Neural crest cell (in vitro differentiated cells): ENCODE results near the gene RECQL5. TPM values are rescaled to one million over a fixed set of nuclear protein-coding genes. Genes with fewer than 3 reads are reported as not detected.

Source experiments
- DNase-seq: peaks from one replicate; pipeline ENCODE4 v3.0.0; 2021; ENCODE audit warnings: low read depth, mixed read lengths, low spot score
- H3K27ac Mint-ChIP-seq: one replicate; pipeline ENCODE4 v1.8.0; 2021; ENCODE audit warnings: mild to moderate bottlenecking, mixed read lengths; ENCODE audit not compliant: unreplicated experiment
- H3K27me3 Mint-ChIP-seq: 2 replicates; pipeline ENCODE4 v1.8.0; 2021; ENCODE audit warnings: low read depth, mild to moderate bottlenecking, mixed read lengths
- H3K36me3 Mint-ChIP-seq: 2 replicates; pipeline ENCODE4 v1.8.0; 2021; ENCODE audit warnings: low read depth, mild to moderate bottlenecking, mixed read lengths
- H3K4me1 Mint-ChIP-seq: 2 replicates; pipeline ENCODE4 v1.8.0; 2021; ENCODE audit warnings: mixed read lengths
- H3K4me3 Mint-ChIP-seq: one replicate; pipeline ENCODE4 v1.8.0; 2021; ENCODE audit warnings: mild to moderate bottlenecking, mixed read lengths
- H3K9me3 Mint-ChIP-seq: 2 replicates; pipeline ENCODE4 v1.8.0; 2021; ENCODE audit warnings: mixed read lengths
- total RNA-seq: library from RNA; stranded (reverse); gene quantifications from 2 replicates; pipeline ENCODE4 v1.2.1, GENCODE V29; 2021
- TF ChIP-seq, protein P1 (sequence below): fragments of 200-600 bp; sonication (generic); conservative IDR thresholded peaks from 2 replicates; pipeline ENCODE4 v1.5.0; 2021; ENCODE audit warnings: antibody characterized with exemption, mild to moderate bottlenecking

The RECQL5 gene
- total RNA-seq, 1 donor from 2014 or later: 47.3 TPM

DNA sequence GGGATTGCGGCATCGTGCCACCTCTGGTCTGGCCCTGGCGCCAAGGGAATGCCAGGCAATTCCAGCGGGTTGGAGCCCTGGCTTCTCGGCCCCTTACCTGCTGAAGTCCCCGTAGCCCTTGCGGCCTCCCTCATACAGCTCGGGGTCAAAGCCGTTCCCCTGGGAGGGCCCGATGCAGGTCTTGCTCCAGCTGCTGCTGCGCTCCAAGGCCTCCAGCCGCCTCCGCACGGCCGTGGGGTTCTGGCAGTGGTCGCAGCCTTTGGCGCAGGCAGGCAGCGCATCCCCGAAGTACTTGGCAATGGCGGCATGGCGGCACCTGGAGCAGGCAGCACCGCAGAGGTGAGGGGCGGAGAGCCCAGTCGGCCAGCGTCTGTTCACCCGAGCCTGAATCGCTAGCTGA lies 35.6 kb downstream of the RECQL5 start:
- no peaks in the 10 kb centered on the region for H3K36me3 Mint-ChIP-seq
- DNase-seq: no peak
- H3K9me3 Mint-ChIP-seq: no peaks in the 10 kb centered on the region
- H3K4me1 Mint-ChIP-seq: peaks cover 26% of the 10 kb centered on the region
- no peak overlapping the region for H3K27ac Mint-ChIP-seq
- no peaks in the 10 kb centered on the region for H3K27me3 Mint-ChIP-seq
- no peak overlapping the region for H3K4me3 Mint-ChIP-seq
- TF ChIP-seq, protein P1, sequence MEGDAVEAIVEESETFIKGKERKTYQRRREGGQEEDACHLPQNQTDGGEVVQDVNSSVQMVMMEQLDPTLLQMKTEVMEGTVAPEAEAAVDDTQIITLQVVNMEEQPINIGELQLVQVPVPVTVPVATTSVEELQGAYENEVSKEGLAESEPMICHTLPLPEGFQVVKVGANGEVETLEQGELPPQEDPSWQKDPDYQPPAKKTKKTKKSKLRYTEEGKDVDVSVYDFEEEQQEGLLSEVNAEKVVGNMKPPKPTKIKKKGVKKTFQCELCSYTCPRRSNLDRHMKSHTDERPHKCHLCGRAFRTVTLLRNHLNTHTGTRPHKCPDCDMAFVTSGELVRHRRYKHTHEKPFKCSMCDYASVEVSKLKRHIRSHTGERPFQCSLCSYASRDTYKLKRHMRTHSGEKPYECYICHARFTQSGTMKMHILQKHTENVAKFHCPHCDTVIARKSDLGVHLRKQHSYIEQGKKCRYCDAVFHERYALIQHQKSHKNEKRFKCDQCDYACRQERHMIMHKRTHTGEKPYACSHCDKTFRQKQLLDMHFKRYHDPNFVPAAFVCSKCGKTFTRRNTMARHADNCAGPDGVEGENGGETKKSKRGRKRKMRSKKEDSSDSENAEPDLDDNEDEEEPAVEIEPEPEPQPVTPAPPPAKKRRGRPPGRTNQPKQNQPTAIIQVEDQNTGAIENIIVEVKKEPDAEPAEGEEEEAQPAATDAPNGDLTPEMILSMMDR: no peak

DNA sequence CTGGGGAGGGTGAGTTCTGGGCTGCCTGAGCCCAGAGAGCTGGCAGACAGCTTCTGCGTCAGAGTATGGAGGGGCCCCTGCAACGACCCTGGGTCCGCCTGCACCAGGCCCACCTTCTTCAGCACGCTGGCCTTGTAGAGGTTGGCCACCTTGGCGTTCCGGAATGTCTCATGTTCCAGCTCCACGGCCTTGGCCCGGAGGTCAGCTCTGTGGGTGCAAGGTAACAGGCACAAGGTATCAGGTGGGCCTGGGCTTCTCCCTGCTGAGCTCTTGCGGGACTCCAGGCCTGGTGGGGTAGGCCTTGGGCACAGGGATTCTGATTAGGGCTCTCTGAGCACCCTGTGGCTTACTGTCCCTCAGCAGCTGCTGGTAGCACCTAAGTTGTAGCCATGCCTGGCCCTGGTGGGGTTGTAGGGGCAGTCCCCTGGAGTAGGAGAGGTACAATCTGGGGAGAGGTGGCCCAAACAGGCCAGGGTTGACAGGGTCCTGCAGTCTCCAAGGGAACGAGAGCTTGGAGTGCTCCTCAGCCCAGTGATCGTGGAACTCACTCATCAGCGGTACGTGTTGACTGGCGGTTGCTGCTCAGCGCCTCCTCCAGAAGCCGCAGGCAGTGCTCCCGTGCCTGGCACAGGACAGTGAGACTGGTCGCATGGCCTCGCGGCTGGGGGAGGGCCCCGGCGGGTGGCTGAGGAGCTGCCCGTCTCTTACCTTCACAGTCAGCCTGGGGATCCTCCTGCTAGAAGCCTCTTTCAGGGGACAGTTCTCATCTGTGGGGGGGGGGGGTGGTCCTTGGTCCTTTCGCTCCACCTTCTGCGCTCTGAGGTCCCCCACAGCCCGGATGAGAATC lies 36.7 kb downstream of the RECQL5 start:
- H3K4me1 Mint-ChIP-seq: peaks cover 26% of the 10 kb centered on the region
- H3K36me3 Mint-ChIP-seq: no peaks in the 10 kb centered on the region
- H3K27me3 Mint-ChIP-seq: no peaks in the 10 kb centered on the region
- no peak overlapping the region for H3K4me3 Mint-ChIP-seq
- no peaks in the 10 kb centered on the region for H3K9me3 Mint-ChIP-seq
- no peak for DNase-seq
- TF ChIP-seq, protein P1: no peak
- H3K27ac Mint-ChIP-seq: no peak overlapping the region

DNA sequence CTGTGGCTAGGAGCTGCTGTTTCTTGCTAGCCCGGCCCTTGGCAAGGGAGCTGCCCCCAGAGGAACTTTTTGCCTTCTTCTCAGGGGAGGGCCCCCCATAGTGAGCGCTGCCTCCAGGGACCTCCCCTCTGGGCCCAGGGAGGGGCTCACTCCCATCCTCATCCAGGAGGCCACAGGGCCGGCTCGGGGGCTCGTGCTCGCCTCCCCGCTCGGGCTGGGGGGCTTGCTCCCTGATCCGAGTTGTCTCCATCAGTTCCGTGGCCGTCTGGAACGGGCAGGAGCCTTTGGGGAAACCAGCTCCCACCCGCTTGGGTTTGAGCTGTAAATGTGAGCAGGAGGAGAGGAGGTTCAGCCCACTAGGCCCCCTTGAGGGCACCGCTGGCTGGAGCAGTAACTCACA lies 37.8 kb downstream of the RECQL5 start:
- H3K27me3 Mint-ChIP-seq: no peaks in the 10 kb centered on the region
- H3K27ac Mint-ChIP-seq: no peak overlapping the region
- TF ChIP-seq, protein P1: no peak
- no peak for DNase-seq
- H3K4me3 Mint-ChIP-seq: no peak overlapping the region
- no peaks in the 10 kb centered on the region for H3K9me3 Mint-ChIP-seq
- no peaks in the 10 kb centered on the region for H3K36me3 Mint-ChIP-seq
- peaks cover 18% of the 10 kb centered on the region for H3K4me1 Mint-ChIP-seq

DNA sequence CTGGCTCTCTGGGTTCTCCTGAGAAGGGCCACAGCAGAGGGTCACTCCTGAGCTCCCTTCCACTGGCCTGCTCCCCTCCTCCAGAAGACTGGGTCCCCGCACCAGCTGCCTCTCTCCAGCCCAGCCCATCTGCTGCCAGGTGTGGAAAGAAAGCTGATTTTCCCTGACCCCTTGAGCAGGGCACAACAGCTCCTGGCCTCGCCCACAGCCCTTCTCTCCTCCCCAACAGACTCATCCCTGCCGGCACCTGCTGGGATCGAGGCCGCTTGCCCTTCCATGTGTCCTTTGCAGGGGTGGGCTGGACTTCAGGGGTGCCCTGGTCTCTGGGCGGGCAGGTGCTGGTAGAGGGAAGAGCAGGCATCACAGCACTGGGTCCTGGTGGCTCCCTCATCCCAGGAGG lies 38.5 kb downstream of the RECQL5 start:
- Mint-ChIP-seq H3K36me3 (no peaks in the 10 kb centered on the region), H3K9me3 (no peaks in the 10 kb centered on the region), H3K27me3 (no peaks in the 10 kb centered on the region), H3K4me1 (peaks cover 11% of the 10 kb centered on the region), H3K4me3 (no peak overlapping the region), H3K27ac (no peak overlapping the region)
- no peak for DNase-seq
- TF ChIP-seq, protein P1: no peak

DNA sequence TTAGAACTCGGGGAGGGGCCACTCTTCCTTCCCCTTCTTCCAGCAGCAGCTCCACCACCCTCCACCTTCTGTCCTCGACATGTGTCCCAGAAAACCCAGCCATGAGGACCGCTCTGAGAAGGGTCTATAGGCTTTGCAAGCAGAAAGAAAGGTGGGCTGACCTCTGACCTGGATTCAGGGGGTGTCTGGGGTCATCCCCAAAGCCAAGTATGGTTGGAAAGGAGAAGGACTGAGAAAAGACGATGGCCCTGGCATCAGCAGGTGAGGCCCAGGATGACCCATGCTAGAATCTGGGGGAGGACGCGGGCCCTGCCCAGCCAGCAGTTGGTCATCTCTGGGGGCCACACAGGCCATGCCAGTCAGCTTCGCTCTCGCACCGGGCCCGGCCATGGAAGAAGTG lies 39.9 kb downstream of the RECQL5 start:
- no peak overlapping the region for H3K27ac Mint-ChIP-seq
- no peak for DNase-seq
- H3K4me3 Mint-ChIP-seq: no peak overlapping the region
- H3K4me1 Mint-ChIP-seq: peaks cover 7% of the 10 kb centered on the region
- TF ChIP-seq, protein P1: no peak
- H3K9me3 Mint-ChIP-seq: no peaks in the 10 kb centered on the region
- H3K36me3 Mint-ChIP-seq: no peaks in the 10 kb centered on the region
- H3K27me3 Mint-ChIP-seq: peaks cover 3% of the 10 kb centered on the region
